HG03378 (cell line): ENCODE data around the gene SLC44A1.

Experiments
- ATAC-seq: cut with Tn5 transposase; IDR thresholded peaks from one replicate; pipeline ENCODE4 v1.9.1; 2021; ENCODE audit warnings: mild to moderate bottlenecking, moderate library complexity; ENCODE audit not compliant: unreplicated experiment

SLC44A1 gene

GRCh38 chr9:105376893-105377292 lies 132.4 kb downstream of the SLC44A1 start:
- ATAC-seq: no peak

GRCh38 chr9:105385381-105385985 lies 141.0 kb downstream of the SLC44A1 start:
- ATAC-seq: peak; percentile 98

- ATAC-seq: no peak
These were observed 145.3 kb downstream of the SLC44A1 start for GRCh38 chr9:105389796-105390195.

GRCh38 chr9:105390871-105391270 lies 146.4 kb downstream of the SLC44A1 start:
- ATAC-seq: no peak

- ATAC-seq: no peak
These were observed 146.8 kb downstream of the SLC44A1 start for GRCh38 chr9:105391288-105391687.

- ATAC-seq: no peak
These were observed 148.1 kb downstream of the SLC44A1 start for GRCh38 chr9:105392531-105392930.

GRCh38 chr9:105393576-105394344 lies 149.3 kb downstream of the SLC44A1 start:
- no peak for ATAC-seq

- ATAC-seq: no peak
These were observed 152.0 kb downstream of the SLC44A1 start for GRCh38 chr9:105396441-105396840.

- no peak for ATAC-seq
These were observed 152.4 kb downstream of the SLC44A1 start for GRCh38 chr9:105396901-105397300.

- ATAC-seq: no peak
These were observed 154.7 kb downstream of the SLC44A1 start for GRCh38 chr9:105399117-105399516.

GRCh38 chr9:105401651-105402050 lies 157.2 kb downstream of the SLC44A1 start:
- ATAC-seq: no peak

- no peak for ATAC-seq
These were observed 159.2 kb downstream of the SLC44A1 start for GRCh38 chr9:105403552-105404248.

GRCh38 chr9:105405514-105406131 lies 161.2 kb downstream of the SLC44A1 start:
- peak; percentile 96 for ATAC-seq

GRCh38 chr9:105406369-105406768 lies 161.9 kb downstream of the SLC44A1 start:
- ATAC-seq: no peak

GRCh38 chr9:105413525-105413924 lies 169.1 kb downstream of the SLC44A1 start:
- ATAC-seq: no peak

- peak; percentile 67 for ATAC-seq
These were observed 170.7 kb downstream of the SLC44A1 start for GRCh38 chr9:105414947-105415661.

- ATAC-seq: no peak
These were observed 171.2 kb downstream of the SLC44A1 start for GRCh38 chr9:105415662-105415980.

- ATAC-seq: peak; percentile 84
These were observed 172.4 kb downstream of the SLC44A1 start for GRCh38 chr9:105416840-105417239.

- no peak for ATAC-seq
These were observed 174.4 kb downstream of the SLC44A1 start for GRCh38 chr9:105418588-105419500.
